ENCODE data around the gene MYL6B.

GRCh38 chr12:56165369-56165768, 13.0 kb downstream of the MYL6B start:
- TF ChIP-seq POLR2A (IDR thresholded peaks at IDR 0.05) = no peak
- TF ChIP-seq, protein P1, sequence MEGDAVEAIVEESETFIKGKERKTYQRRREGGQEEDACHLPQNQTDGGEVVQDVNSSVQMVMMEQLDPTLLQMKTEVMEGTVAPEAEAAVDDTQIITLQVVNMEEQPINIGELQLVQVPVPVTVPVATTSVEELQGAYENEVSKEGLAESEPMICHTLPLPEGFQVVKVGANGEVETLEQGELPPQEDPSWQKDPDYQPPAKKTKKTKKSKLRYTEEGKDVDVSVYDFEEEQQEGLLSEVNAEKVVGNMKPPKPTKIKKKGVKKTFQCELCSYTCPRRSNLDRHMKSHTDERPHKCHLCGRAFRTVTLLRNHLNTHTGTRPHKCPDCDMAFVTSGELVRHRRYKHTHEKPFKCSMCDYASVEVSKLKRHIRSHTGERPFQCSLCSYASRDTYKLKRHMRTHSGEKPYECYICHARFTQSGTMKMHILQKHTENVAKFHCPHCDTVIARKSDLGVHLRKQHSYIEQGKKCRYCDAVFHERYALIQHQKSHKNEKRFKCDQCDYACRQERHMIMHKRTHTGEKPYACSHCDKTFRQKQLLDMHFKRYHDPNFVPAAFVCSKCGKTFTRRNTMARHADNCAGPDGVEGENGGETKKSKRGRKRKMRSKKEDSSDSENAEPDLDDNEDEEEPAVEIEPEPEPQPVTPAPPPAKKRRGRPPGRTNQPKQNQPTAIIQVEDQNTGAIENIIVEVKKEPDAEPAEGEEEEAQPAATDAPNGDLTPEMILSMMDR (IDR thresholded peaks at IDR 0.05) = no peak

All from thyroid gland (tissue), 4 donors.